ENCODE data around the gene BRICD5. TPM values are rescaled to one million over a fixed set of nuclear protein-coding genes. Genes with fewer than 3 reads are reported as not detected.
A peak's percentile ranks its signal among the peaks of the same experiment; 100 is the strongest.

BRICD5 gene
- total and polyA plus RNA-seq, 12 donors, result 0.36 to 57.4 (median 3.0) TPM

GRCh38 chr16:2161911-2162310, 48.8 kb downstream of the BRICD5 start:
- no peak for TF ChIP-seq POLR2A (IDR thresholded peaks at IDR 0.05)
- TF ChIP-seq, protein P1, sequence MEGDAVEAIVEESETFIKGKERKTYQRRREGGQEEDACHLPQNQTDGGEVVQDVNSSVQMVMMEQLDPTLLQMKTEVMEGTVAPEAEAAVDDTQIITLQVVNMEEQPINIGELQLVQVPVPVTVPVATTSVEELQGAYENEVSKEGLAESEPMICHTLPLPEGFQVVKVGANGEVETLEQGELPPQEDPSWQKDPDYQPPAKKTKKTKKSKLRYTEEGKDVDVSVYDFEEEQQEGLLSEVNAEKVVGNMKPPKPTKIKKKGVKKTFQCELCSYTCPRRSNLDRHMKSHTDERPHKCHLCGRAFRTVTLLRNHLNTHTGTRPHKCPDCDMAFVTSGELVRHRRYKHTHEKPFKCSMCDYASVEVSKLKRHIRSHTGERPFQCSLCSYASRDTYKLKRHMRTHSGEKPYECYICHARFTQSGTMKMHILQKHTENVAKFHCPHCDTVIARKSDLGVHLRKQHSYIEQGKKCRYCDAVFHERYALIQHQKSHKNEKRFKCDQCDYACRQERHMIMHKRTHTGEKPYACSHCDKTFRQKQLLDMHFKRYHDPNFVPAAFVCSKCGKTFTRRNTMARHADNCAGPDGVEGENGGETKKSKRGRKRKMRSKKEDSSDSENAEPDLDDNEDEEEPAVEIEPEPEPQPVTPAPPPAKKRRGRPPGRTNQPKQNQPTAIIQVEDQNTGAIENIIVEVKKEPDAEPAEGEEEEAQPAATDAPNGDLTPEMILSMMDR (IDR thresholded peaks at IDR 0.05), result no peak
- Histone ChIP-seq H3K27me3 (no peaks in the 10 kb centered on the region), H3K4me1 (replicated peaks in 1 of 2) (peaks cover 5 to 39% of the 10 kb centered on the region in 2 donors), H3K9me3 (replicated peaks in 1 of 3) (no peaks in the 10 kb centered on the region), H3K36me3 (replicated peaks in 1 of 2) (peaks cover 0 to 12% of the 10 kb centered on the region in 2 donors), H3K27ac (peak overlapping the region in 2 of 5 donors; percentile 52 to 96), H3K4me3 (no peak overlapping the region)
- intact Hi-C loops (cut with DNase I), result loop anchor here in 1 of 2 donors (10.0 kb wide), 1 partner anchor 93 kb away; the partner anchor contains the start of gene ECI1
- no peak for DNase-seq
- WGBS, 4 donors, result 94 to 98% (median 96%) methylated on average over 8 to 10 of the region's 10 CpGs

DNA sequence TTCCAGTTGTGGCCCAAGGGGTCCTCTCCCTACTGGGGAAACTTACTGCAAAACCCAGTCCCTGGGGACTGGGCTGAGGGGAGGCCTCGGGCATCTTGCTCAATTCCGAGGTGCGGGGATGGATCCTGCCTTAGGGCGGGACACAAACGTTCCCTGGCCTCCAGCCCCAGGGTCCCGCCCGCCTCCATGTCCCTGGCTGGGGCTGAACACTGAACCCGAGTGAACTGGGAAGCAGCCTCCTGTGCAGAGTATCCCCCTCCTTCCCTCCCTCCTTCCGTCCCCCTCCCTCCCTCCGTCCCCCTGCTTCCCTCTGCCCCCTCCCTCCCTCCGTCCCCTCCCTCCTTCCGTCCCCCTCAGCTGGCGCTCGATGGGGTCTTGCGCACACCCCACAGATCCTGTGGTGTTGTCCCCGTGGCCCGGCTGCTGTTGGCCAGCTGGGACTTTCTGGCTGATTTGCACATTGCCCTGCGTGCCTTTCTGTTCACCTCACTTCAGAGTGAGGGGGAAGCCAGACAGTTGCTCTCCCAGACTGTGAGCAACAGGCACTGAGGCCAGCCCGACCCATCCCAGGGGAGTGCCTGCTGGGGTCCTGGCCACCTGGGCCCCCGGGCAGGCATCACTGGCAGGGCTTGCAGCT, 49.6 kb downstream of the BRICD5 start:
- H3K4me1 ChIP-seq (replicated peaks in 1 of 2), result peaks cover 14 to 46% of the 10 kb centered on the region in 2 donors
- WGBS, 4 donors, result 71 to 88% (median 77%) methylated on average over 15 to 20 of the region's 20 CpGs
- no peaks in the 10 kb centered on the region for H3K27me3 ChIP-seq
- H3K36me3 ChIP-seq (replicated peaks in 1 of 2), result peaks cover 0 to 4% of the 10 kb centered on the region in 2 donors
- TF ChIP-seq POLR2A (IDR thresholded peaks at IDR 0.05), result no peak
- TF ChIP-seq, protein P1 (IDR thresholded peaks at IDR 0.05), result no peak
- intact Hi-C loops (cut with DNase I), result loop anchor here in 1 of 2 donors (10.0 kb wide), 1 partner anchor 94 kb away; the partner anchor contains the start of gene ECI1
- no peaks in the 10 kb centered on the region for H3K9me3 ChIP-seq (replicated peaks in 1 of 3)
- H3K27ac ChIP-seq, result peak overlapping the region in 2 of 5 donors; percentile 52 to 96
- H3K4me3 ChIP-seq, result no peak overlapping the region
- no peak for DNase-seq

Other genes starting within 250 kb of the BRICD5 start
- gene RPS2, start 246.0 kb downstream of the BRICD5 start, total RNA-seq, result 1,000 to 10,000 TPM; 1,192 to 2,338 (median 1,647) TPM
- 1,000 to 10,000 TPM; 1,045 to 4,016 (median 2,050) TPM for gene RPS2, start 246.0 kb downstream of the BRICD5 start, polyA plus RNA-seq
- gene RNF151, start 244.0 kb downstream of the BRICD5 start, total RNA-seq, result under 1 TPM in 1 of 9 donors, not detected in 8; 0.47 TPM
- gene RNF151, start 244.0 kb downstream of the BRICD5 start, polyA plus RNA-seq, result under 1 TPM in 2 of 3 donors, not detected in 1; 0.20 to 0.64 TPM
- 100 to 1,000 TPM in 1 of 9 donors, 10 to 100 TPM in 8; 22.3 to 137 (median 34.8) TPM for gene TBL3, start 238.8 kb downstream of the BRICD5 start, total RNA-seq
- gene TBL3, start 238.8 kb downstream of the BRICD5 start, polyA plus RNA-seq, result 100 to 1,000 TPM in 2 of 3 donors, 10 to 100 TPM in 1; 10.8 to 106 (median 105) TPM
- gene NOXO1, start 229.4 kb downstream of the BRICD5 start, total RNA-seq, result under 1 TPM in 3 of 9 donors, not detected in 6; 0.28 to 0.53 (median 0.47) TPM
- gene NOXO1, start 229.4 kb downstream of the BRICD5 start, polyA plus RNA-seq, result 1 to 10 TPM in 2 of 3 donors, not detected in 1; 1.3 to 3.3 TPM
- gene GFER, start 226.7 kb downstream of the BRICD5 start, total RNA-seq, result 10 to 100 TPM; 16.4 to 37.6 (median 26.9) TPM
- gene GFER, start 226.7 kb downstream of the BRICD5 start, polyA plus RNA-seq, result 10 to 100 TPM; 17.4 to 60.8 (median 54.4) TPM
- 10 to 100 TPM in 1 of 9 donors, 1 to 10 TPM in 3, under 1 TPM in 3, not detected in 2; 0.54 to 10.9 (median 1.1) TPM for gene SYNGR3, start 220.9 kb downstream of the BRICD5 start, total RNA-seq
- gene SYNGR3, start 220.9 kb downstream of the BRICD5 start, polyA plus RNA-seq, result 1 to 10 TPM; 3.2 to 5.2 (median 4.4) TPM
- gene ZNF598, start 201.0 kb downstream of the BRICD5 start, total RNA-seq, result 10 to 100 TPM in 8 of 9 donors, 1 to 10 TPM in 1; 4.7 to 36.6 (median 27.5) TPM
- 10 to 100 TPM in 2 of 3 donors, 1 to 10 TPM in 1; 8.3 to 51.5 (median 37.9) TPM for gene ZNF598, start 201.0 kb downstream of the BRICD5 start, polyA plus RNA-seq
- gene NPW, start 191.1 kb downstream of the BRICD5 start, total RNA-seq, result 1 to 10 TPM in 3 of 9 donors, under 1 TPM in 1, not detected in 5; 0.50 to 3.9 (median 1.4) TPM
- gene NPW, start 191.1 kb downstream of the BRICD5 start, polyA plus RNA-seq, result 1 to 10 TPM in 1 of 3 donors, under 1 TPM in 1, not detected in 1; 0.88 to 1.3 TPM
- gene NHERF2, start 184.0 kb downstream of the BRICD5 start, total RNA-seq, result 100 to 1,000 TPM in 2 of 9 donors, 10 to 100 TPM in 7; 12.9 to 155 (median 66.8) TPM
- gene NHERF2, start 184.0 kb downstream of the BRICD5 start, polyA plus RNA-seq, result 100 to 1,000 TPM in 2 of 3 donors, 10 to 100 TPM in 1; 12.5 to 263 (median 147) TPM
- gene NTHL1, start 163.0 kb downstream of the BRICD5 start, total RNA-seq, result 10 to 100 TPM in 7 of 9 donors, 1 to 10 TPM in 2; 7.9 to 35.7 (median 14.9) TPM
- gene NTHL1, start 163.0 kb downstream of the BRICD5 start, polyA plus RNA-seq, result 10 to 100 TPM in 2 of 3 donors, 1 to 10 TPM in 1; 1.5 to 36.6 (median 34.3) TPM
- 100 to 1,000 TPM in 2 of 9 donors, 10 to 100 TPM in 7; 18.6 to 148 (median 92.0) TPM for gene TSC2, start 162.9 kb downstream of the BRICD5 start, total RNA-seq
- gene TSC2, start 162.9 kb downstream of the BRICD5 start, polyA plus RNA-seq, result 100 to 1,000 TPM in 2 of 3 donors, 10 to 100 TPM in 1; 56.9 to 333 (median 105) TPM
- 100 to 1,000 TPM in 5 of 9 donors, 10 to 100 TPM in 4; 16.6 to 145 (median 100) TPM for gene PKD1, start 75.0 kb downstream of the BRICD5 start, total RNA-seq
- gene PKD1, start 75.0 kb downstream of the BRICD5 start, polyA plus RNA-seq, result 100 to 1,000 TPM in 2 of 3 donors, 1 to 10 TPM in 1; 9.2 to 359 (median 104) TPM
- 1 to 10 TPM in 6 of 9 donors, under 1 TPM in 1, not detected in 2; 1.00 to 4.1 (median 1.5) TPM for gene RAB26, start 62.2 kb downstream of the BRICD5 start, total RNA-seq
- 10 to 100 TPM in 1 of 3 donors, 1 to 10 TPM in 1, under 1 TPM in 1; 0.46 to 23.1 (median 6.7) TPM for gene RAB26, start 62.2 kb downstream of the BRICD5 start, polyA plus RNA-seq
- gene TRAF7, start 55.1 kb downstream of the BRICD5 start, total RNA-seq, result 100 to 1,000 TPM in 1 of 9 donors, 10 to 100 TPM in 8; 28.4 to 129 (median 57.1) TPM
- gene TRAF7, start 55.1 kb downstream of the BRICD5 start, polyA plus RNA-seq, result 10 to 100 TPM; 21.0 to 47.8 (median 43.8) TPM
- 1 to 10 TPM in 3 of 9 donors, under 1 TPM in 4, not detected in 2; 0.06 to 3.7 (median 0.83) TPM for gene CASKIN1, start 14.3 kb downstream of the BRICD5 start, total RNA-seq
- gene CASKIN1, start 14.3 kb downstream of the BRICD5 start, polyA plus RNA-seq, result 1 to 10 TPM in 2 of 3 donors, not detected in 1; 1.4 to 5.2 TPM
- 100 to 1,000 TPM in 1 of 9 donors, 10 to 100 TPM in 8; 31.2 to 116 (median 49.4) TPM for gene MLST8, start 5.4 kb downstream of the BRICD5 start, total RNA-seq
- gene MLST8, start 5.4 kb downstream of the BRICD5 start, polyA plus RNA-seq, result 10 to 100 TPM; 21.9 to 96.3 (median 69.1) TPM
- gene PGP, start 4.0 kb upstream of the BRICD5 start, total RNA-seq, result 10 to 100 TPM in 6 of 9 donors, 1 to 10 TPM in 3; 8.3 to 24.1 (median 14.3) TPM
- gene PGP, start 4.0 kb upstream of the BRICD5 start, polyA plus RNA-seq, result 10 to 100 TPM in 2 of 3 donors, 1 to 10 TPM in 1; 8.4 to 20.4 (median 12.8) TPM
- 10 to 100 TPM; 18.6 to 37.4 (median 25.4) TPM for gene E4F1, start 12.7 kb upstream of the BRICD5 start, total RNA-seq
- gene E4F1, start 12.7 kb upstream of the BRICD5 start, polyA plus RNA-seq, result 100 to 1,000 TPM in 1 of 3 donors, 10 to 100 TPM in 1, 1 to 10 TPM in 1; 2.9 to 121 (median 80.0) TPM
- gene DNASE1L2, start 25.6 kb upstream of the BRICD5 start, total RNA-seq, result 1 to 10 TPM in 2 of 9 donors, under 1 TPM in 6, not detected in 1; 0.25 to 2.9 (median 0.72) TPM
- 1 to 10 TPM in 2 of 3 donors, not detected in 1; 2.2 to 6.0 TPM for gene DNASE1L2, start 25.6 kb upstream of the BRICD5 start, polyA plus RNA-seq
- gene ECI1, start 40.7 kb upstream of the BRICD5 start, total RNA-seq, result 10 to 100 TPM; 34.7 to 80.2 (median 57.8) TPM
- 100 to 1,000 TPM in 1 of 3 donors, 10 to 100 TPM in 1, 1 to 10 TPM in 1; 5.8 to 172 (median 99.0) TPM for gene ECI1, start 40.7 kb upstream of the BRICD5 start, polyA plus RNA-seq
- gene RNPS1, start 57.3 kb upstream of the BRICD5 start, total RNA-seq, result 100 to 1,000 TPM in 8 of 9 donors, 10 to 100 TPM in 1; 83.5 to 176 (median 125) TPM
- 100 to 1,000 TPM in 1 of 3 donors, 10 to 100 TPM in 2; 90.2 to 105 (median 93.6) TPM for gene RNPS1, start 57.3 kb upstream of the BRICD5 start, polyA plus RNA-seq
- gene ABCA3, start 129.9 kb upstream of the BRICD5 start, total RNA-seq, result 10 to 100 TPM in 8 of 9 donors, 1 to 10 TPM in 1; 3.3 to 30.8 (median 23.4) TPM
- gene ABCA3, start 129.9 kb upstream of the BRICD5 start, polyA plus RNA-seq, result 10 to 100 TPM; 12.4 to 21.3 (median 12.8) TPM
- gene CCNF, start 218.6 kb upstream of the BRICD5 start, total RNA-seq, result 1 to 10 TPM; 1.6 to 5.4 (median 2.5) TPM
- 1 to 10 TPM in 1 of 3 donors, under 1 TPM in 2; 0.71 to 2.2 (median 0.84) TPM for gene CCNF, start 218.6 kb upstream of the BRICD5 start, polyA plus RNA-seq
- 1 to 10 TPM in 7 of 9 donors, under 1 TPM in 2; 0.53 to 8.6 (median 1.6) TPM for gene TEDC2, start 249.2 kb upstream of the BRICD5 start, total RNA-seq
- gene TEDC2, start 249.2 kb upstream of the BRICD5 start, polyA plus RNA-seq, result 1 to 10 TPM in 1 of 3 donors, under 1 TPM in 2; 0.33 to 2.5 (median 0.98) TPM